ENCODE results near the gene FAM13C.

Gene FAM13C

GRCh38 chr10:59333701-59334100 lies 28.6 kb downstream of the FAM13C start:
- TF ChIP-seq, protein P1, sequence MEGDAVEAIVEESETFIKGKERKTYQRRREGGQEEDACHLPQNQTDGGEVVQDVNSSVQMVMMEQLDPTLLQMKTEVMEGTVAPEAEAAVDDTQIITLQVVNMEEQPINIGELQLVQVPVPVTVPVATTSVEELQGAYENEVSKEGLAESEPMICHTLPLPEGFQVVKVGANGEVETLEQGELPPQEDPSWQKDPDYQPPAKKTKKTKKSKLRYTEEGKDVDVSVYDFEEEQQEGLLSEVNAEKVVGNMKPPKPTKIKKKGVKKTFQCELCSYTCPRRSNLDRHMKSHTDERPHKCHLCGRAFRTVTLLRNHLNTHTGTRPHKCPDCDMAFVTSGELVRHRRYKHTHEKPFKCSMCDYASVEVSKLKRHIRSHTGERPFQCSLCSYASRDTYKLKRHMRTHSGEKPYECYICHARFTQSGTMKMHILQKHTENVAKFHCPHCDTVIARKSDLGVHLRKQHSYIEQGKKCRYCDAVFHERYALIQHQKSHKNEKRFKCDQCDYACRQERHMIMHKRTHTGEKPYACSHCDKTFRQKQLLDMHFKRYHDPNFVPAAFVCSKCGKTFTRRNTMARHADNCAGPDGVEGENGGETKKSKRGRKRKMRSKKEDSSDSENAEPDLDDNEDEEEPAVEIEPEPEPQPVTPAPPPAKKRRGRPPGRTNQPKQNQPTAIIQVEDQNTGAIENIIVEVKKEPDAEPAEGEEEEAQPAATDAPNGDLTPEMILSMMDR (IDR thresholded peaks at IDR 0.05; ENCODE audit: extremely low read depth, missing control alignments): no peak

DNA sequence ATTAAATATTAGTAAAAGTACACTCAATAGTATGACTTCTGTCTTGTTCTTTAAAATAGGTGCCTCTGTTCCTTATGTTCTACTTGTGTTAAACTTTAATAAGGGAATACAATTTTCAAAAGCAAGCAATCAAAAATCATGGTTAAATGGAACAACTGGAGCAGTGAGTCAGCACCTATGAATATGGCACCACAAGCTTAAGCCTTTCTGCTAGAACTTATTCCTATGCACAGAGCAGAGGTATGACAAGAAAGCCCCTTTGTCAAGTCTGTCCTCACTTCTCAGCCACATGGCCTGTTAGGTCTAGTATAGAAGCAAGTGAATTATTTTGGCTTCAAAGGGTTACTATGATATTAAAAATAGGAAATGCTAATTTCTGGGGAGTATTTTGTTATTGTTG lies 29.8 kb downstream of the FAM13C start:
- DNase-seq (ENCODE audit: low spot score): no peak
- TF ChIP-seq, protein P1 (IDR thresholded peaks at IDR 0.05; ENCODE audit: extremely low read depth, missing control alignments): no peak

More at GRCh38 chr10:59333701-59334100, 28.6 kb downstream of the FAM13C start:
- DNase-seq (ENCODE audit: low spot score): no peak

- no peak for DNase-seq (ENCODE audit: low spot score)
- TF ChIP-seq, protein P1 (IDR thresholded peaks at IDR 0.05; ENCODE audit: extremely low read depth, missing control alignments): no peak
These were observed 30.7 kb downstream of the FAM13C start for GRCh38 chr10:59331661-59332060.

DNA sequence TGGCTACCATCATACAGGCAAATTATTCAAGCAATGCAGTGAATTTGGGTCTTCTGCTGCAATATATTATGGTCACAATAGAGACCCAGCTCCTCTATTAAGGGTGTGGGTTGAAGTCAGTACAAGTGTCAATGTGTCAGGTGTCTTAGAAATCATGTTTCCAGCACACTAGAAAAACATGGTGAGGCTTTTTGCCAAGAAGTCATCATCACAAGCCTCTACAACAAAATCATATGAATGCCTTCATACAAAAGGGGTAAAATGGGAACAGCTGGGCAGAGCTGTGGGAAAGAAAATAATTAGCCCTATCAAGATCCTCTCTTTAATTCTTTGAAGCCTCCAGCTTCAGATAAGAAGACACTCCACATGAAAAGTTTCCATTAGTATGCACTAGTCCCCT lies 37.2 kb downstream of the FAM13C start:
- TF ChIP-seq, protein P1 (IDR thresholded peaks at IDR 0.05; ENCODE audit: extremely low read depth, missing control alignments): no peak
- DNase-seq (ENCODE audit: low spot score): no peak

DNA sequence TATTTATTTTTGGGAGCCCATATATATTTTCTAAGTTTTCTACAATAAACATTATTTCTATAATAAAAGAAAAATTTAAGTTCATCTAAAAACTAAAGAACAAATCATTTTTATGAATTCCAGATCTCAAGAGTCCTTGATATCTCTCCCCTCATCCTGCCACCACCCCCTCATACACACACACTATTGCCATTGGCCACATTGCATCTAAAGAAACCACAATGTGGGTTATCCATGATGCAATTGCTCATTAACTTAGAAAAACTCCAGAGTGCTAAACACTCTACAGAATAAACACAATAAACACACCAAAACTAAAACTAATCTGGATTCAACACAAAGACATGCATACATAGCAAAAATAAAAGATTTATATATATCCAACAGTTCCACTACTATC lies 37.8 kb downstream of the FAM13C start:
- TF ChIP-seq, protein P1 (IDR thresholded peaks at IDR 0.05; ENCODE audit: extremely low read depth, missing control alignments): no peak
- DNase-seq (ENCODE audit: low spot score): no peak

DNA sequence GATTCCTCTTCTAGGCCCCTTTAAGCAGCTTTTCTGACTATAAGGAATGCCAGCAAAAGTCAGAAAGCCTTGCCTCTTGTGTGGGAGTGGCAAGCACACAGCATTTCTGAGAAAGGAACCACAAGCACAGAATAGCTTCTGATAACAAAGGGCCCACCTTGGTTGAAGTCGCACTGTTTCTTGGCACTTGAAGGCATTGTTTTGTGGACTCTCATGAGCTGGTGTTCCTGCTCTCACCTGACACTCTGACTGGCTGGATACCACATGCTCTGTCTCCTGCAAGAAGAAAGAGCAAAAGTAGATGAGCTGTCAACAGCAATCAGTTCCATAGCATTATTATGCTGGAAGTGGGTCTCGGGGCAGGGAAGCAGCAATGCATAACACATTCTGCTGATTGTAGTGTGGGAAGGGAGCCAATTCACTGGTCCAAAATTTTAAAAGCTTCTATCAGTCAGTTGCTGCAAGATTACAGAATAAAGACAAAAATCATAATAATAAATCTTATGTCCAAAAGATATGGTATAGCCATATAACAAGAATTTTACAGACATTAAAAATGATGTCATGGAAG lies 38.4 kb downstream of the FAM13C start:
- TF ChIP-seq, protein P1 (IDR thresholded peaks at IDR 0.05; ENCODE audit: extremely low read depth, missing control alignments): no peak
- no peak for DNase-seq (ENCODE audit: low spot score)

DNA sequence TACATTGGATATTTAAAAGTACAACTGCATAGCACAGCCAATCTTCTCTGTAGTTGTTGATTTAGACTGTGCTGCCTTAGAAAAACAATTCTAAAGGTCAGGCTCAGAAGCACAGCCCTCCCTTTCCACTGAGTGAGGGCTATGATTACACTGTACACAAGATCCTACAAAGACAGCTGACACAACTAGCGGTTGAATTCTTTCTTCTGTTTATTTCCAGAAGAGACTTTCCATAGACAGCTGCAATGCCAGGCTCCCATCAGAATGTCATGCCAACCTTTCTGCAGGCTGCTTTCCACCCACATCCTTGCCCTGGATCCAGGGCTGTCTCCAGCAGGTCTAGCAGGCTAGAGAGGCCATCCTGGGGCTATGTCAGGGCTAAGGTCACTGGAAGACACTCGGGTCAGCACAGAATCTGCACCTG lies 39.3 kb downstream of the FAM13C start:
- DNase-seq (ENCODE audit: low spot score): no peak
- TF ChIP-seq, protein P1 (IDR thresholded peaks at IDR 0.05; ENCODE audit: extremely low read depth, missing control alignments): no peak
